CD4-positive, alpha-beta T cell treated with Interleukin-6 at 100 ng/mL for 8 hours (primary cell): ENCODE results near the gene TEX50.
"Not testable (repeated sequence)": the region's sequence is repeated elsewhere in the genome, so short reads cannot be mapped to it uniquely, and the experiment has no call there.

Experiments
- DNase-seq: peaks from one replicate; pipeline ENCODE4 v3.0.0-alpha.2; 2020; ENCODE audit warnings: mixed read lengths, low spot score

TEX50 gene

GRCh38 chr1:173663159-173663558 is 28.0 kb downstream of the TEX50 start:
- no peak for DNase-seq

- no peak for DNase-seq
Measured at GRCh38 chr1:173666646-173667045, 31.5 kb downstream of the TEX50 start.

- DNase-seq: no peak
Measured at GRCh38 chr1:173669491-173669941, 34.4 kb downstream of the TEX50 start, which contains the start of gene ANKRD45. TSS of gene ANKRD45 (minus strand) at chr1:173669851. CDS start at chr1:173659418, 10,433 bp downstream.

GRCh38 chr1:173674496-173674895 is 39.4 kb downstream of the TEX50 start:
- DNase-seq: not testable (repeated sequence)

GRCh38 chr1:173680152-173680551 is 45.0 kb downstream of the TEX50 start:
- DNase-seq: not testable (repeated sequence)

GRCh38 chr1:173682184-173682583 is 47.0 kb downstream of the TEX50 start:
- DNase-seq: no peak

GRCh38 chr1:173683838-173684237 is 48.7 kb downstream of the TEX50 start:
- DNase-seq: not testable (repeated sequence)

- not testable (repeated sequence) for DNase-seq
Measured at GRCh38 chr1:173685121-173685520, 50.0 kb downstream of the TEX50 start.
